Activated CD8-positive, alpha-beta memory T cell treated with anti-CD3 and anti-CD28 coated beads for 24 hours (primary cell): Measurements from ENCODE around the gene AIPL1.
"Not testable (repeated sequence)": the region's sequence is repeated elsewhere in the genome, so short reads cannot be mapped to it uniquely, and the experiment has no call there.

Experiments used
- DNase-seq: peaks from one replicate; pipeline ENCODE4 v3.0.0-alpha.2; 2020

AIPL1 gene

GRCh38 chr17:6435051-6435450 is at the start of gene AIPL1:
Gene AIPL1 (minus strand): TSS chr17:6435121. CDS start chr17:6435104, 17 bp downstream.
- DNase-seq, result no peak

GRCh38 chr17:6483507-6483906 is 48.6 kb upstream of the AIPL1 start:
- DNase-seq, result no peak

- not testable (repeated sequence) for DNase-seq
Observed at GRCh38 chr17:6482796-6483195, 47.9 kb upstream of the AIPL1 start.

- no peak for DNase-seq
Observed at GRCh38 chr17:6482105-6482455, 47.2 kb upstream of the AIPL1 start.

- no peak for DNase-seq
Observed at GRCh38 chr17:6480303-6480675, 45.4 kb upstream of the AIPL1 start.

- no peak for DNase-seq
Observed at GRCh38 chr17:6479622-6480302, 44.8 kb upstream of the AIPL1 start.

GRCh38 chr17:6478486-6478885 is 43.6 kb upstream of the AIPL1 start:
- DNase-seq, result no peak

- DNase-seq, result no peak
Observed at GRCh38 chr17:6477831-6478383, 43.0 kb upstream of the AIPL1 start.

GRCh38 chr17:6476810-6477179 is 41.9 kb upstream of the AIPL1 start:
- DNase-seq, result no peak

- DNase-seq, result no peak
Observed at GRCh38 chr17:6476076-6476809, 41.3 kb upstream of the AIPL1 start.

GRCh38 chr17:6475411-6475810 is 40.5 kb upstream of the AIPL1 start:
- DNase-seq, result no peak

- DNase-seq, result no peak
Observed at GRCh38 chr17:6474906-6475305, 40.0 kb upstream of the AIPL1 start.

GRCh38 chr17:6474376-6474775 is 39.5 kb upstream of the AIPL1 start:
- DNase-seq, result no peak

GRCh38 chr17:6473128-6473767 is 38.3 kb upstream of the AIPL1 start:
- DNase-seq, result peak; percentile 87

GRCh38 chr17:6472517-6472916 is 37.6 kb upstream of the AIPL1 start:
- DNase-seq, result no peak

GRCh38 chr17:6471531-6472465 is 36.9 kb upstream of the AIPL1 start:
- no peak for DNase-seq

GRCh38 chr17:6470751-6471521 is 36.0 kb upstream of the AIPL1 start:
- DNase-seq, result no peak

- no peak for DNase-seq
Observed at GRCh38 chr17:6470146-6470718, 35.3 kb upstream of the AIPL1 start.

GRCh38 chr17:6468051-6468790 is 33.3 kb upstream of the AIPL1 start:
- DNase-seq, result no peak

GRCh38 chr17:6467567-6467966 is 32.6 kb upstream of the AIPL1 start:
- DNase-seq, result no peak
